ENCODE data around the gene EIF5A2.

DNA sequence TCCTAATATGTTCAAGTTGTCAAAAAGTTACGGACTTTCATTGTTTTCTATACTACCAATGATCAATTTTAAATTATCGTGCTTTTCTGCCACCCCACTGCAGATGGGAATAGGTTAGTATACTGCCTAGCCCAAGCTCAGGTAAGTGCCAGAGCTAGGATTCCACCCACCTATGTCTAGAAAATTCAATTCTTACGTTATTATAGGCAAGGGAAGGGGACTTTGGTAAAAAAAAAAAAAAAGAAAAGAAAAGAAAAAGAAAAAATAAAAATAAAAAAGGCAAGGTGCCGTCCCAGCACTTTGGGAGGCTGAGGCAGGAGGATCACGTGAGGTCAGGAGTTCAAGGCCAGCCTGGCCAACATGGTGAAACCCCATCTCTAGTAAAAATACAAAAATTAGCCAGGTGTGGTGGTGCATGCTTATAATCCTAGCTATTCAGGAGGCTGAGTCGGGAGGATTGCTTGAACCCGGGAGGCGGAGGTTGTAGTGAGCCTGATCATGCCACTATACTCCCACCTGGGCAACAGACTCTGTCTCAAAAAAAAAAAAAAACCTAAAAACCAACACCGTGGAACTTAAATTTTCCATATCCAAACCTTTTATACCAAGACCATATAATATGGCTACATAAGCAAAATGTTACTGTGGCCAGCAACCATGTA lies 39.7 kb downstream of the EIF5A2 start:
- TF ChIP-seq, protein P1, sequence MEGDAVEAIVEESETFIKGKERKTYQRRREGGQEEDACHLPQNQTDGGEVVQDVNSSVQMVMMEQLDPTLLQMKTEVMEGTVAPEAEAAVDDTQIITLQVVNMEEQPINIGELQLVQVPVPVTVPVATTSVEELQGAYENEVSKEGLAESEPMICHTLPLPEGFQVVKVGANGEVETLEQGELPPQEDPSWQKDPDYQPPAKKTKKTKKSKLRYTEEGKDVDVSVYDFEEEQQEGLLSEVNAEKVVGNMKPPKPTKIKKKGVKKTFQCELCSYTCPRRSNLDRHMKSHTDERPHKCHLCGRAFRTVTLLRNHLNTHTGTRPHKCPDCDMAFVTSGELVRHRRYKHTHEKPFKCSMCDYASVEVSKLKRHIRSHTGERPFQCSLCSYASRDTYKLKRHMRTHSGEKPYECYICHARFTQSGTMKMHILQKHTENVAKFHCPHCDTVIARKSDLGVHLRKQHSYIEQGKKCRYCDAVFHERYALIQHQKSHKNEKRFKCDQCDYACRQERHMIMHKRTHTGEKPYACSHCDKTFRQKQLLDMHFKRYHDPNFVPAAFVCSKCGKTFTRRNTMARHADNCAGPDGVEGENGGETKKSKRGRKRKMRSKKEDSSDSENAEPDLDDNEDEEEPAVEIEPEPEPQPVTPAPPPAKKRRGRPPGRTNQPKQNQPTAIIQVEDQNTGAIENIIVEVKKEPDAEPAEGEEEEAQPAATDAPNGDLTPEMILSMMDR (IDR thresholded peaks at IDR 0.05) = no peak
- no peak for TF ChIP-seq POLR2AphosphoS5 (IDR thresholded peaks at IDR 0.05)
- TF ChIP-seq POLR2A (IDR thresholded peaks at IDR 0.05) = no peak
- TF ChIP-seq EP300 (IDR thresholded peaks at IDR 0.05) = no peak

Data from sigmoid colon (tissue), 4 donors.